Mucosa of stomach (tissue), 1 donor: Measurements from ENCODE around the gene ARMC10.
"Not testable (repeated sequence)": the region's sequence is repeated elsewhere in the genome, so short reads cannot be mapped to it uniquely, and the experiment has no call there.

ENCODE experiments used
- H3K27me3 ChIP-seq: one replicate; pipeline ENCODE4 v1.7.0; 2013; ENCODE audit warnings: mild to moderate bottlenecking, low read length; ENCODE audit not compliant: control insufficient read depth, insufficient read depth
- H3K36me3 ChIP-seq: one replicate; pipeline ENCODE4 v1.7.0; 2013; ENCODE audit warnings: low read length; ENCODE audit not compliant: control insufficient read depth, insufficient read depth
- H3K4me1 ChIP-seq: one replicate; pipeline ENCODE4 v1.7.0; 2013; ENCODE audit warnings: mild to moderate bottlenecking, low read length; ENCODE audit not compliant: control insufficient read depth, insufficient read depth
- H3K4me3 ChIP-seq: one replicate; pipeline ENCODE4 v1.7.0; 2013; ENCODE audit warnings: low read length
- H3K9ac ChIP-seq: one replicate; pipeline ENCODE4 v1.7.0; 2013; ENCODE audit warnings: mild to moderate bottlenecking, low read length, moderate library complexity
- H3K9me3 ChIP-seq: one replicate; pipeline ENCODE4 v1.7.0; 2013; ENCODE audit warnings: mild to moderate bottlenecking, low read length, moderate library complexity; ENCODE audit not compliant: control insufficient read depth
- donor health status: Pancreatic carcinoma.

Gene ARMC10

DNA sequence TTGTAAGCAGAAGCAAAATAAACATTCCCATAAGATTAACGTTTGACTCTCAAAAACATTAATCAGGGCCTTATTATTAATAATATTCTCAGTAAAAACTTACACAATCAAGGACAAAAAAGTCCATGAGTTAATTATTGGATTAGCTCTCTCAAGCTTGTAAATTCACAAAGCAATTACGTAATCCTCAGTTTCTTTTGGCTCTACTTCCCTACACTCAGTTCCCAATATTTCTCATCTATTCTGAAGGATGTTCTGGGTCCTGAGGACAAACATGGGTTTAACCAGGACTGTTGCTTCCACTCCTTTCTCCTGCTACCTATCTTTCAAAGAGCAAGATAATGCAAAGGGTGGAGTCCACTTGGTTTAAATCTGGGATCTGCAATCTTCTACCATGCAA is 15.5 kb upstream of the ARMC10 start:
- no peak overlapping the region for H3K4me3 ChIP-seq
- H3K4me1 ChIP-seq: no peaks in the 10 kb centered on the region
- H3K27me3 ChIP-seq: no peaks in the 10 kb centered on the region
- H3K9me3 ChIP-seq: no peaks in the 10 kb centered on the region
- H3K36me3 ChIP-seq: no peaks in the 10 kb centered on the region
- no peak overlapping the region for H3K9ac ChIP-seq

DNA sequence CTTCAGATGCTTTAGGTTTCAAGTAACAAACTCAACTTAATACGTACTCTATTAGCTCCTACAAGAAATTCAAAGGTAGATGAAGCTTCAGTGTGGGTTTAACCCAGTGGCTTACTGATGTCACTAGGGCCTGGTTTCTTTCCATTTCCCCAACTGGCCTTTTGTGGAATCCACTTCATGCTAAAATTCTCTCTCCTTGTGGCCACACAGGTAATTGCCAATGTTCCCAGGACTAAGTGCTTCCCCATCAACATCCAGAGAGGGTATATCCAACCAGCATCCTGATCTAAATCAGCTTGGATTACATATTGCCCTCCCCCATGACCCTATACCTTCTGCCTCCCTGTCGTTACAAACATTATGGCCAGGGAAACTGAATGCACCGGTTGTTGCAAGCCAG is 11.0 kb upstream of the ARMC10 start:
- H3K27me3 ChIP-seq: no peaks in the 10 kb centered on the region
- no peaks in the 10 kb centered on the region for H3K4me1 ChIP-seq
- no peaks in the 10 kb centered on the region for H3K9me3 ChIP-seq
- H3K36me3 ChIP-seq: no peaks in the 10 kb centered on the region
- H3K4me3 ChIP-seq: no peak overlapping the region
- H3K9ac ChIP-seq: no peak overlapping the region

GRCh38 chr7:103065667-103066066 is 9.3 kb upstream of the ARMC10 start:
- Histone ChIP-seq H3K36me3 (no peaks in the 10 kb centered on the region), H3K4me3 (no peak overlapping the region), H3K27me3 (no peaks in the 10 kb centered on the region), H3K4me1 (no peaks in the 10 kb centered on the region), H3K9ac (no peak overlapping the region), H3K9me3 (no peaks in the 10 kb centered on the region)

DNA sequence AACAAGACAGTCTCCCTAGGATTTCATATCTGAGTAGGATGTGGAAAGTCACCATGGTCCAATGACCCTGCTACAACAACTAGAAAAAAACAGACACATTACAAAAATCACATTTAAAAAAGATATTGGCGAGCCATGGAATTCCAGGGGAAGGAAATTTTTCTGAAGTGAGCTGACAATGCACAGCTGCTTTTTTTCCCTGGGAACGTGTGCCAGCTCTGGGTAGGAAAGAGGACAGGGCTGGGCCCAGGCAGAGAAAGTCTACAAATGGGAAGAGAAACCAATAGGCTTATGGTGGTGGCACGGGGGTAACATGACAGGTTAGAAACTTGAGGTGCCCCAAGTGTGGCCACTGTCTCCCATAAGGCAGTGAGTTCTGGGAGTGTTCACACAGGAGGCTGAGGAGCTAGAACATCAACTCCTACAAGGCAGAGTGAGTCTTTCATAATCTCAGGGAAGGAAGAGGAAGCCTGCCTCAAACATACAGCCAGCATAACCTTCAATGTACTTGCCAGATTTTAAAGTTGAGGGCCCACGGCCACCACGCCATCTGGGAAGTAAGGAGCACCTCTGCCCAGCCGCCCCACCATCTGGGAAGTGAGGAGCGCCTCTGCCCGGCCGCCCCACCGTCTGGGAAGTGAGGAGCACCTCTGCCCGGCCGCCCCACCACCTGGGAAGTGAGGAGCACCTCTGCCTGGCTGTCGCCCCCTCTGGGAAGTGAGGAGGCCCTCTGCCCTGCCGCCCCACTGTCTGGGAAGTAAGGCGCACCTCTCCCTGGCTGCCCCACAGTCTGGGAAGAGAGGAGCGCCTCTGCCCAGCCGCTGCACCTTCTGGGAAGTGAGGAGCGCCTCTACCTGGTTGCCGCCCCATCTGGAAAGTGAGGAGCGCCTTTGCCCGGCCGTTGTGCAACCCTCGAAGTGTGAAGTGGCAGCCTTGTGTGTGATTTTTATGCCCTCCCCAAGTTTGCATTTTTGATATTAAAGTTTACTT is 6.2 kb upstream of the ARMC10 start:
- H3K4me1 ChIP-seq: peaks cover 2% of the 10 kb centered on the region
- H3K36me3 ChIP-seq: no peaks in the 10 kb centered on the region
- H3K27me3 ChIP-seq: no peaks in the 10 kb centered on the region
- no peak overlapping the region for H3K9ac ChIP-seq
- no peaks in the 10 kb centered on the region for H3K9me3 ChIP-seq
- no peak overlapping the region for H3K4me3 ChIP-seq

DNA sequence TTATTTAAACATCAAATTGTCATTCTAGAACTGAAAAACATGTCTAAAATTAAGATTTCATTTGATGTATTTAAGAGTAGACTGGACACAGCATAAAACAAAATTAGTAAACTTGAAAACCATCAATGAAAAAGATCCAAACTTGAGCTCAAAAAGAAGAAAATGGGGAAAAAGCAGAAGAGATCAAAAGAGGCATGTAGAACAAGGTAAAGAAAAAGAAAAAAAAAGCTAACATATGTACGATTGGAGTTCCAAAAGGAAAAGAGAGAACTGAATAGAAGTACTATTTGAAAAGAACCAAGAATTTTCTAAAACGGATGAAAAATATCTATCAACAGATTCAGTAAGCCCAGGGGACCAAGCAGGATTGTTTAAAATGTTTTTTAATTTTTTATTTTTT is 3.9 kb upstream of the ARMC10 start:
- Histone ChIP-seq H3K4me3 (no peak overlapping the region), H3K9me3 (no peaks in the 10 kb centered on the region), H3K4me1 (peaks cover 7% of the 10 kb centered on the region), H3K27me3 (no peaks in the 10 kb centered on the region), H3K36me3 (no peaks in the 10 kb centered on the region), H3K9ac (no peak overlapping the region)

- no peaks in the 10 kb centered on the region for H3K9me3 ChIP-seq
- H3K4me1 ChIP-seq: peaks cover 12% of the 10 kb centered on the region
- H3K27me3 ChIP-seq: no peaks in the 10 kb centered on the region
- H3K36me3 ChIP-seq: no peaks in the 10 kb centered on the region
- peak overlapping the region; percentile 78 for H3K9ac ChIP-seq
- peak overlapping the region; percentile 98 for H3K4me3 ChIP-seq
These were observed 886 bp upstream of the ARMC10 start for GRCh38 chr7:103073989-103074518.

GRCh38 chr7:103075337-103075918 is 488 bp downstream of the ARMC10 start:
- H3K4me3 ChIP-seq: peak overlapping the region; percentile 68

GRCh38 chr7:103076764-103077163 is 1.8 kb downstream of the ARMC10 start:
- H3K4me1 ChIP-seq: peaks cover 12% of the 10 kb centered on the region
- H3K4me3 ChIP-seq: no peak overlapping the region
- no peaks in the 10 kb centered on the region for H3K36me3 ChIP-seq
- no peaks in the 10 kb centered on the region for H3K27me3 ChIP-seq
- H3K9ac ChIP-seq: no peak overlapping the region
- H3K9me3 ChIP-seq: no peaks in the 10 kb centered on the region

More at GRCh38 chr7:103075337-103075918, 488 bp downstream of the ARMC10 start:
- Histone ChIP-seq H3K9me3 (no peaks in the 10 kb centered on the region), H3K36me3 (no peaks in the 10 kb centered on the region), H3K27me3 (no peaks in the 10 kb centered on the region), H3K4me1 (peaks cover 12% of the 10 kb centered on the region), H3K9ac (peak overlapping the region; percentile 78)

GRCh38 chr7:103077318-103077717 is 2.4 kb downstream of the ARMC10 start:
- Histone ChIP-seq H3K9me3 (no peaks in the 10 kb centered on the region), H3K4me1 (peaks cover 12% of the 10 kb centered on the region), H3K27me3 (no peaks in the 10 kb centered on the region), H3K36me3 (no peaks in the 10 kb centered on the region), H3K4me3 (no peak overlapping the region), H3K9ac (no peak overlapping the region)

DNA sequence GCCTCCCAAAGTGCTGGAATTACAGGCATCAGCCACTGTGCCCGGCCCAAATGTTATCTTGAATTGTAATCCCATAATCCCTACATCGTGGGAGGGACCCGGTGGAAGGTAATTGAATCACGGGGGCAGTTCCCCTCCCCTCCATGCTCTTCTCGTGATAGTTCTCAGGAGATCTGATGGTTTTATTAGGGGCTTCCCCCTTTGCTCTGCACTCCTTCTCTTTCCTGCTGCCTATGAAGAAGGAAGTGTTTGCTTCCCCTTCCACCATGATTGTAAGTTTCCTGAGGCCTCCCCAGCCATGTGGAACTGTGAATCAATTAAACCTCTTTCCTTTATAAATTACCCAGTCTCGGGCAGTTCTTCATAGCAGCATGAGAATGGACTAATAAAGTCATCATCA is 3.3 kb downstream of the ARMC10 start:
- peaks cover 12% of the 10 kb centered on the region for H3K4me1 ChIP-seq
- not testable (repeated sequence) for H3K4me3 ChIP-seq, H3K9ac ChIP-seq, H3K36me3 ChIP-seq, H3K27me3 ChIP-seq, H3K9me3 ChIP-seq

GRCh38 chr7:103079836-103080235 is 4.9 kb downstream of the ARMC10 start:
- Histone ChIP-seq H3K27me3 (no peaks in the 10 kb centered on the region), H3K36me3 (no peaks in the 10 kb centered on the region), H3K4me3 (no peak overlapping the region), H3K9me3 (no peaks in the 10 kb centered on the region), H3K4me1 (peaks cover 5% of the 10 kb centered on the region), H3K9ac (no peak overlapping the region)

DNA sequence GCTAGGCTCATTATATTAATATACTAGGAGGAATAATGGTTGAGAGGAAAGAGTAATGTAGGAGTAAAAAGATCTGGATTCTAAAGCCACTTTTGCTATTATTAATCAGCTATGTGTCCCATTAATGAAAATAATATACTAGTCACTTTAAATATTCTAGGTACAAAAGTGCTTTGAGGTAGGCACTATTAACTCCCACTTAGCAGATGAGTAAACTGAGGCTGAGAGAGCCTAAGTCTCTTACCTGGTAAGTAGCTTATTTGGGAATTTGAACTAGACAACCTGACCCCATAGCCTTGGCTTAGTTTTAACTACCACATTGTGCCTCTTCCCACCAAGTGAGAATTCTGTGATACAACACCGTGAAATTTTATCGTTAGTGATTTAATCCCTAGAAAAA is 6.0 kb downstream of the ARMC10 start:
- Histone ChIP-seq H3K4me1 (peaks cover 5% of the 10 kb centered on the region), H3K4me3 (no peak overlapping the region), H3K9me3 (no peaks in the 10 kb centered on the region), H3K36me3 (no peaks in the 10 kb centered on the region), H3K27me3 (no peaks in the 10 kb centered on the region), H3K9ac (no peak overlapping the region)
